ENCODE measurements around the gene PROS1.
A peak's percentile ranks its signal among the peaks of the same experiment; 100 is the strongest.
"Not testable (repeated sequence)": the region's sequence is repeated elsewhere in the genome, so short reads cannot be mapped to it uniquely, and the experiment has no call there.

The PROS1 gene

DNA sequence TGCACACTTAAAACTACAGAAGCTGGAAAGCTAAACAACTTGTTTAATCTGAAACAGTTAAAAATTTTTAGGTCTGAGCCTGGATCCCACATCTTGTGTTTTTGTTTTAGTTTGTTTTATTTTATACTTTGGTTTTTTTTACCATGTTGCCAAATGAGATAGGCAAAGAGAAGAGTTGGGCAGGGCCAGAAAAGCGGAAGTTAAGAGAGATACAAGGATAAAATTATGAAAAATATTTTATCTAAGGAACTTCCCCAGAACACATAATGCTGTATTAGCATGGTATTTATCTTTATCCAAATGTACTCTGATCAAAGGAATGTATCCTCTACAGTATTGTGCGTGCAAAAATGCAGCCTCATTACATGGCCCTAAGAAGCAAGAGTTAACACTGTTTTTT is 50.7 kb downstream of the PROS1 start:
- no peak overlapping the region for H3K27ac ChIP-seq (ENCODE audit: low read length)

GRCh38 chr3:93917546-93918029 is 56.1 kb downstream of the PROS1 start:
- H3K4me3 ChIP-seq (ENCODE audit: low read length); H3K27me3 ChIP-seq (ENCODE audit: insufficient read depth, low read length); H3K4me1 ChIP-seq (ENCODE audit: insufficient read depth, low read length); H3K9me3 ChIP-seq (ENCODE audit: insufficient read depth, low read depth, low read length); H3K9ac ChIP-seq (ENCODE audit: low read depth, low read length); H3K36me3 ChIP-seq (ENCODE audit: insufficient read depth, low read depth, low read length); H3K27ac ChIP-seq (ENCODE audit: low read length): not testable (repeated sequence)

More for the DNA sequence above, 50.7 kb downstream of the PROS1 start:
- H3K9ac ChIP-seq (ENCODE audit: low read depth, low read length): no peak overlapping the region
- no peaks in the 10 kb centered on the region for H3K4me1 ChIP-seq (ENCODE audit: insufficient read depth, low read length)
- H3K4me3 ChIP-seq (ENCODE audit: low read length): no peak overlapping the region
- H3K36me3 ChIP-seq (ENCODE audit: insufficient read depth, low read depth, low read length): no peaks in the 10 kb centered on the region
- H3K9me3 ChIP-seq (ENCODE audit: insufficient read depth, low read depth, low read length): no peaks in the 10 kb centered on the region; the same call in 1 of the 2 replicates
- no peaks in the 10 kb centered on the region for H3K27me3 ChIP-seq (ENCODE audit: insufficient read depth, low read length)

DNA sequence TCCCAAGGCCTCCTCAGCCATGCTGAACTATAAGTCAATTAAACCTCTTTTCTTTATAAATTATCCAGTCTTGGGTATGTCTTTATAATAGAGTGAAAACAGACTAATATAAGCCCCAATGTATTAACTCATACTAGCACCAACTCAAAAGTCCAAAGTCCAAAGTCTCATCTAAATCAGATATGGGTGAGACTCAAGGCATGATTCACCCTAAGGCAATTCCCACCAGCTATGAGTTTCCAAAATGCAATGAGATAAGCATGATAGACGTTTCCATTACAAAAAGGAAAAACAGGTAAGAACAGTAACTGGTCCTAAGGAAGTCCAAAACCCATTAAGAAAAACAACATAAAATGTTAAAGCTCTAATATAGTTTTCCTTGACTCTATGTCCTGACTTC is 60.1 kb downstream of the PROS1 start:
- not testable (repeated sequence) for H3K9ac ChIP-seq (ENCODE audit: low read depth, low read length); H3K27ac ChIP-seq (ENCODE audit: low read length); H3K4me3 ChIP-seq (ENCODE audit: low read length); H3K4me1 ChIP-seq (ENCODE audit: insufficient read depth, low read length); H3K9me3 ChIP-seq (ENCODE audit: insufficient read depth, low read depth, low read length); H3K27me3 ChIP-seq (ENCODE audit: insufficient read depth, low read length); H3K36me3 ChIP-seq (ENCODE audit: insufficient read depth, low read depth, low read length)

DNA sequence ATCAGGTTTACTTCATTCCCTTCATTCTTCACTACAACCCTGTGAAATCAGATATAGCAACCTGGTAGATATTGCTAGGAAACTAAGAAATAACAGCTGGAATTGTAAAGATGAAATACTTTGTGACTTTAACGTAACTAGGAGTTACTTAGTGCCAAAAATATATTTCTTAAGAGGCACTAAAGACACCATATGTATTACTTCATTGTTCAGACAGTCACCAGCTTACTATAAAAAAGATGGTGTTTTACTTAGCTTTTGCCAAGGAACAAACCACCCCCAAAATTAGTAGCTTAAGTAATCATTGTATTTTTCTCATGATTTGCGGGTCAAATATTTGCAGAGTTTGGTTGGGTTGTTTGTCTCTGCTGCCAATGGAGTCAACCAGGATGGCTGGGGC is 62.5 kb downstream of the PROS1 start:
- no peaks in the 10 kb centered on the region for H3K9me3 ChIP-seq (ENCODE audit: insufficient read depth, low read depth, low read length)
- H3K27ac ChIP-seq (ENCODE audit: low read length): no peak overlapping the region
- no peak overlapping the region for H3K4me3 ChIP-seq (ENCODE audit: low read length)
- no peaks in the 10 kb centered on the region for H3K36me3 ChIP-seq (ENCODE audit: insufficient read depth, low read depth, low read length)
- H3K27me3 ChIP-seq (ENCODE audit: insufficient read depth, low read length): no peaks in the 10 kb centered on the region
- H3K9ac ChIP-seq (ENCODE audit: low read depth, low read length): no peak overlapping the region
- no peaks in the 10 kb centered on the region for H3K4me1 ChIP-seq (ENCODE audit: insufficient read depth, low read length)

- Histone ChIP-seq H3K27me3 (ENCODE audit: insufficient read depth, low read length) (no peaks in the 10 kb centered on the region), H3K4me1 (ENCODE audit: insufficient read depth, low read length) (no peaks in the 10 kb centered on the region), H3K27ac (ENCODE audit: low read length) (no peak overlapping the region), H3K4me3 (ENCODE audit: low read length) (no peak overlapping the region), H3K9me3 (ENCODE audit: insufficient read depth, low read depth, low read length) (no peaks in the 10 kb centered on the region), H3K9ac (ENCODE audit: low read depth, low read length) (no peak overlapping the region), H3K36me3 (ENCODE audit: insufficient read depth, low read depth, low read length) (no peaks in the 10 kb centered on the region)
These were observed 63.6 kb downstream of the PROS1 start for GRCh38 chr3:93910097-93910496.

- no peaks in the 10 kb centered on the region for H3K27me3 ChIP-seq (ENCODE audit: insufficient read depth, low read length)
- H3K9ac ChIP-seq (ENCODE audit: low read depth, low read length): no peak overlapping the region
- no peaks in the 10 kb centered on the region for H3K9me3 ChIP-seq (ENCODE audit: insufficient read depth, low read depth, low read length)
- no peaks in the 10 kb centered on the region for H3K4me1 ChIP-seq (ENCODE audit: insufficient read depth, low read length)
- no peak overlapping the region for H3K4me3 ChIP-seq (ENCODE audit: low read length)
- no peak overlapping the region for H3K27ac ChIP-seq (ENCODE audit: low read length)
- H3K36me3 ChIP-seq (ENCODE audit: insufficient read depth, low read depth, low read length): no peaks in the 10 kb centered on the region
These were observed 66.6 kb downstream of the PROS1 start for GRCh38 chr3:93907132-93907531.

GRCh38 chr3:93906245-93906644 is 67.5 kb downstream of the PROS1 start:
- Histone ChIP-seq H3K36me3 (ENCODE audit: insufficient read depth, low read depth, low read length) (no peaks in the 10 kb centered on the region), H3K4me3 (ENCODE audit: low read length) (no peak overlapping the region), H3K27ac (ENCODE audit: low read length) (no peak overlapping the region), H3K9ac (ENCODE audit: low read depth, low read length) (no peak overlapping the region), H3K27me3 (ENCODE audit: insufficient read depth, low read length) (no peaks in the 10 kb centered on the region), H3K4me1 (ENCODE audit: insufficient read depth, low read length) (no peaks in the 10 kb centered on the region), H3K9me3 (ENCODE audit: insufficient read depth, low read depth, low read length) (no peaks in the 10 kb centered on the region)

DNA sequence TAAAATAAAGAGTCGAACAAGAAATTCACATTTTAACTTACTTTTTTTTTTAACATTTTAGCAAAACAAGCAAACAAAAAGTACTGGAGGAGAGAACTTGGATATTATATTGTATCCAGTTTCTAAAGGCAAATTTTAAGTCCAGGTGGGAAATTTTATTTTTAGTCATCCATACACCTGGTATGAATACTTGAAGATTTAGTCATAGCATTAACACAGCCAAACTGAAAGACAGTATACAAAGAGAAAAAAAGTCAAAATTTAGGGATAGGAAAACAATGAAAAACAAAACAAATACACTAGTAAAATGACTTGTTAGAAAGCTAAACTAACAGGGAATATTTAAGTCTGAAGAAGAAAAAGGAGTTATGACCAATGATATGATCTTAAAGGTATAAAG is 69.1 kb downstream of the PROS1 start:
- Histone ChIP-seq H3K4me3 (ENCODE audit: low read length) (no peak overlapping the region), H3K9me3 (ENCODE audit: insufficient read depth, low read depth, low read length) (no peaks in the 10 kb centered on the region), H3K36me3 (ENCODE audit: insufficient read depth, low read depth, low read length) (no peaks in the 10 kb centered on the region), H3K27ac (ENCODE audit: low read length) (no peak overlapping the region), H3K27me3 (ENCODE audit: insufficient read depth, low read length) (no peaks in the 10 kb centered on the region), H3K9ac (ENCODE audit: low read depth, low read length) (no peak overlapping the region), H3K4me1 (ENCODE audit: insufficient read depth, low read length) (no peaks in the 10 kb centered on the region)

DNA sequence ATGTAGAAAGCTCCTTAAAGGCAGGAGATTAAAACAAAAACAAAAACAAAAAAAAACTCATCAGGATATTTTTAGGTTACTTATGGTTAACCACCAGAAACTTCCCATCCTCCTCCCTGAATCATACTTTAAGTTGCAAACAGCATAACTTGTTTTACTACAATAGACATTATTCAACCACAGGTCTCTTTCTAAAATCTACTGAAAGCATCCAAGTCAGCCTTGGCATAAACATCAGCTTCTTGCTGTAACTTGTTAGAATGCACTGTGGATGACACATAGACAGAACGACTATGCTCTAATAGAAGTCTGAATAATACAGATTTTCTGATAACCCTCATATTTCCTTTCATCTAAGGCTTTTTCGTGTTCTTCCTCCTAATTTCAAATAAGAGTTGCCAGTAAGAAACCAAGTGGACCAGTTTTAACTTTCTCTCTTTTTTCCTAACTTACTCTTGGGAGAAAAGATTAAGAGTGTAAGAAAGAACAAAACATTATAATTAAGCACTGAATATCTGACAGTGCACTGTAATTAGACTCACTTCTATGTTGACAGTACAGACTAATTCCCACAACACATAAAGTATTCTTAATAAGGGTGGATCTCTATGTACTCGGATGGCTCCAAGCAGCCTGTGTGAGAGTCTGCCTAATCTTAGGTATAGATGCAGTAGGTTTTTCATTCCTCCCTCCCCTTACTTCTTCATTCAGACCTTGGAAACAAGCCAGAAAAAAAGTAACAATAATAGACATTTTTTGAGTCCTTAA is 95.3 kb downstream of the PROS1 start:
- not testable (repeated sequence) for H3K9me3 ChIP-seq (ENCODE audit: insufficient read depth, low read depth, low read length); H3K4me3 ChIP-seq (ENCODE audit: low read length); H3K36me3 ChIP-seq (ENCODE audit: insufficient read depth, low read depth, low read length); H3K4me1 ChIP-seq (ENCODE audit: insufficient read depth, low read length); H3K27me3 ChIP-seq (ENCODE audit: insufficient read depth, low read length); H3K27ac ChIP-seq (ENCODE audit: low read length); H3K9ac ChIP-seq (ENCODE audit: low read depth, low read length)

DNA sequence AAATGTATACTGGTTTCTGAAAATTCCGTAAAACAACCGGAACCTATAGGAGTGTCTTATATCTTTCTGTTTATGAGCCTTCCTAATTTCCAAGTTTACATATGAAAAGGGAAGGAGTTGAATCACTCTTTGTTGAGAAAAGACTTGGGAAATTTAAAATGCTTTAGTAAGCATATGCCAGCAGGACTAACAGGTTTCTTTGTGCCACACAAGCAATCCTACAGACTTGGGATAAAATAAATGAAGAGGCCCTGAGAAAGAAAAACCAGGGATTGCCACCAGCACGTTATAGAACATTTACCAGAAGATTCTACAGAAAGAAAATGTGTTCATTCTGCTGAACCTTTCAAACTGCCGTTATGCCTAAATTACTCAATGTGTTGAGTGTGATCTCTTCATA is 96.3 kb downstream of the PROS1 start:
- not testable (repeated sequence) for H3K27me3 ChIP-seq (ENCODE audit: insufficient read depth, low read length); H3K9ac ChIP-seq (ENCODE audit: low read depth, low read length); H3K4me1 ChIP-seq (ENCODE audit: insufficient read depth, low read length); H3K9me3 ChIP-seq (ENCODE audit: insufficient read depth, low read depth, low read length); H3K36me3 ChIP-seq (ENCODE audit: insufficient read depth, low read depth, low read length); H3K27ac ChIP-seq (ENCODE audit: low read length)
- peak overlapping the region; percentile 26; the same call in 1 of the 2 replicates for H3K4me3 ChIP-seq (ENCODE audit: low read length)

DNA sequence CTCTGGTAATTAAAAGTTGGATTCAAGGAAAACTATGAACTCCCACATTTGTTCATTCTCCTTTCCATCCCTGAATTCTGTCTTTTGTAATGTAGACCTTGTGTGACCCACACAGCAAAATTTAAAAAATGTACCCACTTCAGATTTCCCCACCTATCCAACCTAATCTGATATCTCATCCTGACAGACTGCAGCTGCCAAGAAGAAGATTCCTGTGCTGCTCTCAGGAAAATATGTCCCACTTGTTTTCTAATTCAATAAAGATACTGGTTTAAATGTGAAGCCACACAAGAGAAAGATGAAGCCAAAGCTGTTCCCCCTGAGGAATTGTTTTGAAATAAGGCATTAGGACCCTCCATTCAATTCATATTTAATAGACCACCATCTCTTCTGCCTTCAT is 100.3 kb downstream of the PROS1 start:
- not testable (repeated sequence) for H3K9me3 ChIP-seq (ENCODE audit: insufficient read depth, low read depth, low read length); H3K4me3 ChIP-seq (ENCODE audit: low read length); H3K27ac ChIP-seq (ENCODE audit: low read length); H3K9ac ChIP-seq (ENCODE audit: low read depth, low read length); H3K4me1 ChIP-seq (ENCODE audit: insufficient read depth, low read length); H3K36me3 ChIP-seq (ENCODE audit: insufficient read depth, low read depth, low read length); H3K27me3 ChIP-seq (ENCODE audit: insufficient read depth, low read length)

DNA sequence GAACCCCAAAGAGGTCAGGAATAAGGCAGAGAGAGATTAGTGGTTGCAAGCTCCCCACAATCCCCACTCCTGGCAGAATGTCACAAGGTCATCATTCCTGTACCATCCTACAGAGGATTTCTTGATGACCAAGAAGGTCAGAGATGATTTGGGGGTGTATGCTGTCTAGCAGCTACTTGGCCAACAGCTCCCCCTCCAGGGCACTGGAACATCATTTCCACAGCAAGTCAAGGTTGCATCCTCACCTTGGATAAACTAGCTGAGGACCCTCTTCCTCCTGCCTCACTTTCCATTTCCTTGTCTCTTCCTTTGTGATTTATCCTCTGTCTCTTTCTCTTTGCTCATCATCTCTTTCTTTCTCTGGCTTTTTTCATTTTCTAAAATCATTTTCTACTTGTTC is 106.3 kb downstream of the PROS1 start:
- Histone ChIP-seq H3K9ac (ENCODE audit: low read depth, low read length) (no peak overlapping the region), H3K4me3 (ENCODE audit: low read length) (no peak overlapping the region), H3K9me3 (ENCODE audit: insufficient read depth, low read depth, low read length) (peaks cover 31% of the 10 kb centered on the region; the same call in 1 of the 2 replicates), H3K36me3 (ENCODE audit: insufficient read depth, low read depth, low read length) (no peaks in the 10 kb centered on the region), H3K4me1 (ENCODE audit: insufficient read depth, low read length) (no peaks in the 10 kb centered on the region), H3K27me3 (ENCODE audit: insufficient read depth, low read length) (no peaks in the 10 kb centered on the region), H3K27ac (ENCODE audit: low read length) (no peak overlapping the region)

Measured in iPS-20b (cell line).